A673 (cell line): ENCODE results near the gene STAMBP.

Experiments used
- CTCF ChIP-seq: fragments of 300-800, 200-600 bp; sonication (generic); conservative IDR thresholded peaks from 2 replicates; pipeline ENCODE4 v1.5.1; 2017; ENCODE audit warnings: low read depth, mild to moderate bottlenecking, antibody characterized with exemption, low read length, moderate library complexity, mixed read lengths
- EZH2 ChIP-seq: fragments of 200-600 bp; sonication (generic); IDR thresholded peaks from 2 replicates; pipeline ENCODE4 v1.6.1; 2017; ENCODE audit warnings: borderline replicate concordance, low read depth, mild to moderate bottlenecking, mixed read lengths, antibody characterized with exemption, low read length; ENCODE audit not compliant: poor library complexity, severe bottlenecking

GRCh38 chr2:73825408-73825807, 3.4 kb upstream of the STAMBP start:
- TF ChIP-seq CTCF (no peak), EZH2 (no peak)
